GM23338 (cell line): Measurements from ENCODE around the gene CD7. TPM values are rescaled to one million over a fixed set of nuclear protein-coding genes. Genes with fewer than 3 reads are reported as not detected.
A peak's percentile ranks its signal among the peaks of the same experiment; 100 is the strongest.

ENCODE experiments used
- ATAC-seq: fragments of 200-7000 bp; cut with Tn5 transposase; 3 replicates; pipeline ENCODE4 v1.9.1; 2020
- DNase-seq: peaks from one replicate; pipeline ENCODE4 v3.0.0-alpha.2; 2015; ENCODE audit warnings: low spot score
- H2AFZ ChIP-seq: fragments of 200-600 bp; sonication (generic); 2 replicates; pipeline ENCODE4 v1.8.0; 2016; ENCODE audit warnings: antibody characterized with exemption, mild to moderate bottlenecking, moderate library complexity
- H3F3A ChIP-seq: fragments of 200-600 bp; sonication (generic); replicated peaks from 2 replicates; pipeline ENCODE4 v1.8.0; 2017; ENCODE audit warnings: antibody characterized with exemption, mixed run types, low read depth
- H3K27ac ChIP-seq: fragments of 200-600 bp; sonication (generic); 2 replicates; pipeline ENCODE4 v1.6.1; 2016; ENCODE audit warnings: low read depth
- H3K27me3 ChIP-seq: fragments of 200-600 bp; sonication (generic); 2 replicates; pipeline ENCODE4 v1.8.0; 2016; ENCODE audit warnings: mild to moderate bottlenecking, mixed run types, moderate library complexity; ENCODE audit not compliant: insufficient read depth
- H3K36me3 ChIP-seq: fragments of 200-600 bp; sonication (generic); 2 replicates; pipeline ENCODE4 v1.8.0; 2016; ENCODE audit warnings: mild to moderate bottlenecking; ENCODE audit not compliant: insufficient read depth
- H3K4me1 ChIP-seq: fragments of 200-600 bp; sonication (generic); 2 replicates; pipeline ENCODE4 v1.8.0; 2016; ENCODE audit warnings: mild to moderate bottlenecking, moderate library complexity; ENCODE audit not compliant: insufficient read depth
- H3K4me2 ChIP-seq: fragments of 200-600 bp; sonication (generic); 2 replicates; pipeline ENCODE4 v1.7.1; 2017; ENCODE audit warnings: mixed run types
- H3K4me3 ChIP-seq: fragments of 200-600 bp; sonication (generic); 2 replicates; pipeline ENCODE4 v1.6.1; 2016; ENCODE audit warnings: mixed run types
- H3K79me2 ChIP-seq: fragments of 200-600 bp; sonication (generic); replicated peaks from 2 replicates; pipeline ENCODE4 v1.8.0; 2017; ENCODE audit warnings: mild to moderate bottlenecking; ENCODE audit not compliant: insufficient read depth
- H3K9me2 ChIP-seq: fragments of 200-600 bp; sonication (generic); 2 replicates; pipeline ENCODE4 v1.8.0; 2017; ENCODE audit not compliant: insufficient read depth
- H4K20me1 ChIP-seq: fragments of 200-600 bp; sonication (generic); replicated peaks from 2 replicates; pipeline ENCODE4 v1.8.0; 2017; ENCODE audit warnings: mild to moderate bottlenecking; ENCODE audit not compliant: insufficient read depth
- H3K27ac Mint-ChIP-seq: 2 replicates; pipeline ENCODE4 v1.8.0; 2020; ENCODE audit warnings: inconsistent platforms, mild to moderate bottlenecking, moderate library complexity, mixed read lengths
- H3K27me3 Mint-ChIP-seq: 3 replicates; pipeline ENCODE4 v1.8.0; 2022; ENCODE audit warnings: low read depth, mild to moderate bottlenecking, moderate library complexity, mixed read lengths, inconsistent platforms; ENCODE audit not compliant: insufficient read depth, poor library complexity
- H3K36me3 Mint-ChIP-seq: 3 replicates; pipeline ENCODE4 v1.8.0; 2021; ENCODE audit warnings: low read depth, mild to moderate bottlenecking, inconsistent platforms, moderate library complexity, mixed read lengths
- H3K4me1 Mint-ChIP-seq: 3 replicates; pipeline ENCODE4 v1.8.0; 2020; ENCODE audit warnings: mild to moderate bottlenecking, inconsistent platforms, mixed read lengths
- H3K4me3 Mint-ChIP-seq: 3 replicates; pipeline ENCODE4 v1.8.0; 2021; ENCODE audit warnings: moderate library complexity, mild to moderate bottlenecking, inconsistent platforms, mixed read lengths
- H3K9me3 Mint-ChIP-seq: 3 replicates; pipeline ENCODE4 v1.8.0; 2020; ENCODE audit warnings: moderate library complexity, mild to moderate bottlenecking, inconsistent platforms, mixed read lengths
- CREB1 ChIP-seq: fragments of 250-450 bp; sonication (Bioruptor Pico); IDR thresholded peaks from 2 replicates; pipeline ENCODE4 v1.5.0; 2020; ENCODE audit warnings: low read depth, mild to moderate bottlenecking, moderate library complexity
- CTCF ChIP-seq, 2 experiments: fragments of 200-600 bp in 1 of 2; sonication (generic) in 1 of 2; conservative IDR thresholded peaks; 2 replicates each; pipeline versions ENCODE4 v1.5.1 to v1.6.1; 2016 to 2017; ENCODE audit warnings: antibody characterized with exemption in 2 of 2, low read depth in 2 of 2, mild to moderate bottlenecking in 2 of 2, moderate library complexity in 1 of 2
- EZH2 ChIP-seq: fragments of 200-600 bp; sonication (generic); IDR thresholded peaks from one replicate; pipeline ENCODE4 v1.8.0; 2017; ENCODE audit warnings: antibody characterized with exemption, mild to moderate bottlenecking, low read depth; ENCODE audit not compliant: unreplicated experiment
- EZH2phosphoT487 ChIP-seq: fragments of 200-600 bp; sonication (generic); IDR thresholded peaks from one replicate; pipeline ENCODE4 v1.8.1; 2018; ENCODE audit warnings: antibody characterized with exemption; ENCODE audit not compliant: unreplicated experiment
- JUNB ChIP-seq: IDR thresholded peaks from one replicate; pipeline ENCODE4 v1.6.1; 2016; ENCODE audit warnings: antibody characterized with exemption; ENCODE audit not compliant: unreplicated experiment
- NANOG ChIP-seq: IDR thresholded peaks from 2 replicates; pipeline ENCODE4 v1.6.1; 2016; ENCODE audit warnings: antibody characterized with exemption, borderline replicate concordance
- POLR2AphosphoS5 ChIP-seq: IDR thresholded peaks from 2 replicates; pipeline ENCODE4 v1.6.1; 2016; ENCODE audit warnings: antibody characterized with exemption, low read depth
- REST ChIP-seq: IDR thresholded peaks from one replicate; pipeline ENCODE4 v1.6.1; 2018; ENCODE audit warnings: antibody characterized with exemption; ENCODE audit not compliant: unreplicated experiment
- STAT1 ChIP-seq: IDR thresholded peaks from one replicate; pipeline ENCODE4 v1.6.1; 2016; ENCODE audit warnings: antibody characterized with exemption; ENCODE audit not compliant: unreplicated experiment
- ZNF331 ChIP-seq: fragments of 250-450 bp; sonication (Bioruptor Pico); IDR thresholded peaks from 2 replicates; pipeline ENCODE4 v1.5.0; 2020; ENCODE audit warnings: low read depth, mild to moderate bottlenecking, moderate library complexity
- polyA plus RNA-seq: library from polyadenylated mRNA; unstranded; fragments of >200 nt; fragmentation: Nextera tagmentation; extraction: Ambion mirVana; gene quantifications from 2 replicates; pipeline ENCODE4 v1.2.1, GENCODE V29; 2016
- total RNA-seq: library from RNA; depleted of rRNA; stranded (reverse); fragments of >200 nt; shearing (Covaris generic); gene quantifications from 2 replicates; pipeline ENCODE4 v1.2.3, GENCODE V29; 2014
- TF ChIP-seq, protein P1 (sequence below): IDR thresholded peaks from 2 replicates; pipeline ENCODE4 v1.6.1; 2016; ENCODE audit warnings: antibody characterized with exemption

The CD7 gene
- total and polyA plus RNA-seq, 2 experiments from 2014 or later = 0.42 to 0.44 TPM

DNA sequence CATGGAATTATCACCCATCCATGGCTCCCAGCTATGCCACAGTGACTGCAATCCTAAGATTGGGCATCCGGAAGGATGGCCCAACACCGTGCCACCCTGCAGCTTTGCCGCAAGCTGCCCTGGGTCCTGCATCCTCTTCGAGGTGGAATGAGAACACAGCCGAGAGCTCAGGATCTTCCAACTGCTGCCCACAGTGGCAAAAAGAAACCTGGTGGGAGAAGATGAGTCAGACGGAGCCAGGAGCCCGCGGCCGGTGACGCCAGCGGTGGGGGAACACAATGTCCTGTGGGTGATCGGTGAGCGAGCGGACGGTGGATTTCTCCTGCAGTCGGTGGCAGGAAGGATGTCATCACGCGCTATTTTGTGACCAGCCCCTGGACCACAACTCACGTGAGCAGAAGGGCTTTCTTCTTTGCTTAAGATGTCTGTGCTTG is 20.1 kb downstream of the CD7 start (continued):
- TF ChIP-seq REST = no peak
- TF ChIP-seq STAT1 = no peak
- TF ChIP-seq ZNF331 = no peak
- TF ChIP-seq POLR2AphosphoS5 = no peak
- no peak for TF ChIP-seq CREB1
- TF ChIP-seq JUNB = no peak
- no peak for TF ChIP-seq EZH2
- TF ChIP-seq EZH2phosphoT487 = no peak
- no peak for TF ChIP-seq CTCF (conservative IDR thresholded peaks at IDR 0.05; ENCODE audit: low read depth in 2 of 2)
- TF ChIP-seq NANOG = no peak
- TF ChIP-seq, protein P1, sequence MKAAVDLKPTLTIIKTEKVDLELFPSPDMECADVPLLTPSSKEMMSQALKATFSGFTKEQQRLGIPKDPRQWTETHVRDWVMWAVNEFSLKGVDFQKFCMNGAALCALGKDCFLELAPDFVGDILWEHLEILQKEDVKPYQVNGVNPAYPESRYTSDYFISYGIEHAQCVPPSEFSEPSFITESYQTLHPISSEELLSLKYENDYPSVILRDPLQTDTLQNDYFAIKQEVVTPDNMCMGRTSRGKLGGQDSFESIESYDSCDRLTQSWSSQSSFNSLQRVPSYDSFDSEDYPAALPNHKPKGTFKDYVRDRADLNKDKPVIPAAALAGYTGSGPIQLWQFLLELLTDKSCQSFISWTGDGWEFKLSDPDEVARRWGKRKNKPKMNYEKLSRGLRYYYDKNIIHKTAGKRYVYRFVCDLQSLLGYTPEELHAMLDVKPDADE = no peak

DNA sequence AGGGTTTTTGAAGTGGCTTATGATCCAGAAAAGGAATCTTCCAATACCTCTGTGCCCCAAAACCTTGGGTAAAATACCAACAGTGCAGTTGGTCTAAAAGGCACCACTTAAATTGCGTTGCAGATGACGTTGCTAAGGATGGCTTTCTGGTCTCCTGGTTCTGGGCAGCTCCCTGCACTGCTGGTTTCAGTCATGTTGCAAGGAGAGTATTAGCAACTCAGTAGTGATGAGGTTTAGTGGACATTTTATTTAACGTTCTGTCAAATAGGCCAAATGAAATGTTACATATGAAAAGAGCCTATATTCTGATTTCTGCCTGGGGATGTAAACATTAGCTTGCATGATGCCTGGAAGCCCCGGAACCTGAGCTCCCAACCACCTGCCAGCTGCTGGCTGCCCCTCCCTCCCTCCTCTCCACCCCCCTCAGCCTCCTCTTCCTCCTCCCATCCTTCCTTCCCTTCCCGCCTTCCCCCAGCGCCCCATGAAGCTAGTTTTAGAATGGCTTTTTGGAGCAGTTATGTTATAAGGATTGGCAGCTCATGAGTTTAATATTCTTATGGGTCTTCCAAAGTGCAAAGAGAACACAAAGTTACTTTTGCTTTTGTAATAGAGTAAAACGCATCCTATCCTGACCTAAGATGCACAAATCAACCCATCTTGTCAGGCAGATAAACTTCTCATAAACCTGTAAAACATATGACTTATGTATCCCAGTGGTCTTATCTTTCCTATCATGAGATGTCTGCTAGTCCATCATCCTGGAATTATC is 20.7 kb downstream of the CD7 start:
- no peaks in the 10 kb centered on the region for H3K36me3 ChIP-seq
- ATAC-seq (no peak), DNase-seq (no peak)
- Mint-ChIP-seq H3K4me1 (peaks cover 28% of the 10 kb centered on the region), H3K4me3 (no peak overlapping the region), H3K36me3 (no peaks in the 10 kb centered on the region; the same call in 2 of the 3 replicates), H3K9me3 (no peaks in the 10 kb centered on the region), H3K27ac (no peak overlapping the region), H3K27me3 (peaks cover 18% of the 10 kb centered on the region)
- no peak overlapping the region for H3K27ac ChIP-seq
- H3K4me2 ChIP-seq = no peak overlapping the region; the same call in 1 of the 2 replicates
- H3F3A ChIP-seq = peaks cover 18% of the 10 kb centered on the region
- 0 out of 2 replicates have a peak, but pooled peaks cover 3% of the 10 kb centered on the region for H3K79me2 ChIP-seq
- H3K9me2 ChIP-seq = no peaks in the 10 kb centered on the region
- peaks cover 8% of the 10 kb centered on the region; the same call in 1 of the 2 replicates for H3K4me1 ChIP-seq
- peaks cover 4% of the 10 kb centered on the region; the same call in 1 of the 2 replicates for H3K27me3 ChIP-seq
- no peak overlapping the region for H3K4me3 ChIP-seq
- peak overlapping the region; percentile 66 for H2AFZ ChIP-seq
- no peaks in the 10 kb centered on the region for H4K20me1 ChIP-seq
- TF ChIP-seq JUNB (no peak), STAT1 (no peak), CTCF (conservative IDR thresholded peaks at IDR 0.05; ENCODE audit: low read depth in 2 of 2) (no peak), REST (no peak), ZNF331 (no peak), CREB1 (no peak), NANOG (no peak), EZH2 (no peak), POLR2AphosphoS5 (no peak)
- TF ChIP-seq, protein P1 = no peak
